Uterus (tissue), 2 donors: ENCODE data around the gene HDHD2.

Experiments
- CTCF ChIP-seq, 4 experiments: fragments of 200-600 bp in 2 of 4; fragments of 450-650 bp in 2 of 4; sonication (generic) in 2 of 4; IDR thresholded peaks; one replicate each; pipeline ENCODE4 v1.5.1; 2016 to 2019; ENCODE audit warnings: antibody characterized with exemption in 4 of 4, mild to moderate bottlenecking in 2 of 4, moderate library complexity in 1 of 4
- POLR2A ChIP-seq, 2 donors: fragments of 450-650 bp; IDR thresholded peaks; one replicate each; pipeline ENCODE4 v1.6.1; 2016; ENCODE audit warnings: antibody characterized with exemption in 2 of 2, mild to moderate bottlenecking in 1 of 2, moderate library complexity in 1 of 2

- no peak for TF ChIP-seq CTCF (IDR thresholded peaks at IDR 0.05)
- TF ChIP-seq POLR2A (IDR thresholded peaks at IDR 0.05) = no peak
Observed at GRCh38 chr18:47087676-47088075, 62.6 kb downstream of the HDHD2 start.
